ENCODE results near the gene SMIM24.

Gene SMIM24

GRCh38 chr19:3497757-3498520 is 17.6 kb upstream of the SMIM24 start:
- no peak for DNase-seq (ENCODE audit: low read depth)

GRCh38 chr19:3496392-3497273 is 16.3 kb upstream of the SMIM24 start:
- no peak for DNase-seq (ENCODE audit: low read depth)

GRCh38 chr19:3494559-3494958 is 14.2 kb upstream of the SMIM24 start:
- DNase-seq (ENCODE audit: low read depth): no peak

- no peak for DNase-seq (ENCODE audit: low read depth)
These were observed 13.7 kb upstream of the SMIM24 start for GRCh38 chr19:3494051-3494450.

GRCh38 chr19:3493651-3494050 is 13.3 kb upstream of the SMIM24 start:
- DNase-seq (ENCODE audit: low read depth): no peak

DNA sequence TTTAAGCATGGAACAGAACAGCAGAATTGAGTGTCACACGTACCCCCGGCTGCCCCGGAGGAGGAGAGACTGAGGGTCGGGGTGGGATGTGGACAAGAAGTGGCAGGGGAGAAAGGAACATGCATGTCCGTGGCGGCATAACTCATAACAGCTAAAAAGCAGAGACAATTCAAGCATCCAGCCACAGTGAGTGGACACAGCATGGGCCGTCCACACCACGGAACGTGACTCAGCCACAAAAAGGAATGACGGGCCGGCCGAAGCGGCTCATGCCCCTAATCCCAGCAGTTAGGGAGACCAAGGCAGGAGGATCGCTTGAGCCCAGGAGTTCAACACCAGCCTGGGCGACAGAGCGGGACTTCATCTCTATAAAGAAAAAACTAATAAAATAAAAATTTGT is 12.6 kb upstream of the SMIM24 start:
- no peak for DNase-seq (ENCODE audit: low read depth)

DNA sequence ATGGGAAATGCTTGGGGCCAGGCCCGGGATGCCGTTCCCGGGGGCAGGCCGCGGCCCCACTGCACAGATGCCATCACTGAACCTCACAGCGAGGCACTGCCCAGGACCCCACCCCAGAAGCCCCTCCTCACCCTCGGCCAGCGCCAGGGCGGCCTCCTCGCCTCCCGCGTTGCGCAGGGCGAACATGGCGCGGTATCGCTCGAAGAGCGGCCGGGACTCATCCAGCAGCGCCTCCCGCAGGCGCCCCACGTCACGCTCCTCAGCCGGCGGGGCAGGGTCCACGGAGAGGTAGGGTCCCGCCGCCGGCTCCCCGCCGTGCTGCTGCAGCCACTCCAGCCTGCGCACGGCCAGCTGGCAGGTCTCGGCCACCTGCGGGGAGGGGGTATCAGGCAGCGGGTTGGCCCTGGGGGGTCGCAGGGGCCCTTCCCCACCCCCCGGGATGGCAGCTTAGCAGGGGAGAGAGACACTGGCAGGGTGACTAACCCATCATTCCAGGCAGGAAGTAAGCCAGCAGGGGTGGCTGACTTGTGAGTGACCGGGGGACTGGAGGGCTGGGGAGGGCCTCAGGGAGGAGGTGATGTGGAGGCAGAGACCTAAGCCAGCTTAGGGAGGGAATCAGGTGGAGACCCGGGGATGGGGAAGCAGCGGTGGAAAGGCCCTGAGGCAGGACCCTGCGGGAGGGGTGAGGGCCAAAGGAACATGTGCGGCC is 12.0 kb upstream of the SMIM24 start:
- DNase-seq (ENCODE audit: low read depth): no peak

GRCh38 chr19:3491396-3492119 is 11.2 kb upstream of the SMIM24 start:
- no peak for DNase-seq (ENCODE audit: low read depth)

- DNase-seq (ENCODE audit: low read depth): no peak
These were observed 2.9 kb upstream of the SMIM24 start, which contains the start of gene SMIM44 for GRCh38 chr19:3483226-3483628. Gene SMIM44 (minus strand): TSS chr19:3483441. CDS start chr19:3483403, 38 bp downstream.

GRCh38 chr19:3482507-3483225 is 2.3 kb upstream of the SMIM24 start:
- no peak for DNase-seq (ENCODE audit: low read depth)

GRCh38 chr19:3481241-3482090 is 1.1 kb upstream of the SMIM24 start:
- no peak for DNase-seq (ENCODE audit: low read depth)

DNA sequence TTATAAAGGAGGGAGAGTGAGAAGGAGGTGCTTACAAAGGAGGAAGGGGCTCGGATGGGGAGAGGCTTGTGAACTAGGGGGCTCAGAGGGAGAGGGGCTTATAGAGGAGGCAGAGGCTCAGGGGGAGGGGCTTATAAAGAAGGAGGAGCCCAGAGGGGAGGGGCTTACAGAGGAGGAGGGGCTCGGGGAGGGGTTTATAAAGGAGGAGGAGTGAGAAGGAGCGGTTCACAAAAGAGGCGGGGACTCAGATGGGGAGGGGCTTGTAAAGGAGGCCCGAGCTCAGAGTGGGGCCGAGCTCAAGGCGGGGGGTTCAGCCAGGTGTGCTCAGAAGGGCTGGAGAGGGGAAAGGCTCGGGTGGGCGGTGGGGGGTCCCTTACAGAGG is 500 bp downstream of the SMIM24 start:
- DNase-seq (ENCODE audit: low read depth): no peak

DNA sequence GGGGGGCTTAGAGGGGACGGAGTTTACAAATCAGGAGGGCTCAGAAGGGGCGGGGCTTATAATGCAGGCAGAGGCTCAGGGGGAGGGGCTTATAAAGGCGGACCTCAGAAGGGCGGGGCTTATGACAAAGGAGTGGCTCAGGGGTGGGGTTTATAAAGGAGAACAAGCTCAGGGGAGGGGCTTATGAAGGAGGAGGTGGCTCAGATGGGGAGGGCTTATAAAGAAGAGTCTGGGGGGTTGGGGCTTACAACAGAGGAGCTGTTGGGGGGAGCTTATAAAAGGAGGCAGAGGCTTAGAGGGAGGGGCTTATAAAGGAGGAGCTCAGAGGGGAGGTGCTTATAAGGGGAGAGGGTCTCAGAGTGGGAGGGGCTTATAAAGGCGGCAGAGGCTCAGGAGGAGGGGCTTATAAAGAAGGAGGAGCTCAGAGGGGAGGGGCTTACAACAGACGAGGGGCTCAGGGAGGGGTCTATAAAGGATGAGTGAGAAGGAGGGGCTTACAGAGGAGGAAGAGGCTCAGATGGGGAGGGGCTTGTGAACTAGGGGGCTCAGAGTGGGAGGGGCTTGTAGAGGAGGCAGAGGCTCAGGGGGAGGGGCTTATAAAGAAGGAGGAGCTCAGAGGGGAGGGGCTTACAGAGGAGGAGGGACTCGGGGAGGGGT is 1.0 kb downstream of the SMIM24 start:
- no peak for DNase-seq (ENCODE audit: low read depth)

GRCh38 chr19:3478409-3479176 is 1.7 kb downstream of the SMIM24 start:
- no peak for DNase-seq (ENCODE audit: low read depth)

DNA sequence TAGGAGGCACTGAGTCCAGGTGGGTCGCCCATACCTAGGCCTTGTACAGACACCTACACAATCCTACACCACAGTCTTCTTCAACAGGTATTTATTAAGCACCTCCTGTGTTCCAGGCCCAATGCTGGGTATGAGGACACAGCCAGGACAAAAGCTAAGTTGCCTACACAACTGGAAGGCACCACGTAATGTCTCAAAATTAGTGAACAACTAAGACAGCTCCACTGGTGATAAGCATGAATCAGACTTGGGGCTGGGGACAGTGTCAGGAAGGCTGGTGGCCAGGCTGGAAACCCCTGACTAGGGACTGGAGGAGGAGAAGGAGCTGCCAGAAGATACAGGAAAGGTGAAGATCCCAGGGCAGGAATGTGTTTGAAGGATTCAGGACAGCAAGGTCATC is 2.4 kb downstream of the SMIM24 start:
- no peak for DNase-seq (ENCODE audit: low read depth)

- no peak for DNase-seq (ENCODE audit: low read depth)
These were observed 2.8 kb downstream of the SMIM24 start for GRCh38 chr19:3477506-3477905.

DNA sequence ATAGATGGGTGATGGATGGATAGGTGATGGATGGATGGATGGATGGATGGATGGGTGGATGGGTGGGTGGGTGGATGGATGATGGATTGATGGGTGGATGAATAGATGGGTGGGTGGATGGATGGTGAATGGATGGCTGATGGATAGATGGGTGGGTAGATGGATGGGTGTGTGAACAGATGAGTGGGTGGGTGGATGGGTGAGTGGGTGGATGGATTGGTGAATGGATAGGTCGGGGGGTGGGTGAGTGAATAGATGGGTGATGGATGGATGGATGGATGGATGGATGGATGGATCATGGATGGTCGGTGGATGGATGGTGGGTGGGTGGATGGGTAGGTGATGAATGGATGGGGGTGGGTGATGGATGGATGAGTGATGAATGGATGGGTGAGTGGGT is 3.5 kb downstream of the SMIM24 start:
- DNase-seq (ENCODE audit: low read depth): no peak

DNA sequence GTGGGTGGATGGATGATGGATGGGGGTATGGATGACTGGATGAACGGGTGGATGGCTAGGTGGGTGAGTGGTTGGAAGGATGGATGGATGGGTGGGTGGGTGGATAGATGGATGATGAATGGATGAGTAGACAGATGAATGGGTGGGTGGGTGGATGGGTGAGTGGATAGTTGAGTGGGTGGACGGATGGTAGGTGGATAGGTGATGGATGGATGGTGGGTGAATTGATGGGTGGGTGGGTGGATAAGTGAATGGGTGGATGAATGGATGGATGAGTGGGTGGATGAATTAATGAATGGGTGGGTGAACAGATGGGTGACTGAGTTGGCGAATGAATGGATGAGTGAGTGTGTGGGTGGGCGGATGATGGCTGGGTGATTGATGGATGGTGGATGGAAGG is 4.9 kb downstream of the SMIM24 start:
- DNase-seq (ENCODE audit: low read depth): no peak

GRCh38 chr19:3474614-3475013 is 5.7 kb downstream of the SMIM24 start:
- no peak for DNase-seq (ENCODE audit: low read depth)

Data from HS-27A (cell line).